GM18508 (cell line): ENCODE data around the gene ALPG.
"Not testable (repeated sequence)": the region's sequence is repeated elsewhere in the genome, so short reads cannot be mapped to it uniquely, and the experiment has no call there.

Experiments used
- ATAC-seq: cut with Tn5 transposase; IDR thresholded peaks from one replicate; pipeline ENCODE4 v1.9.1; 2021; ENCODE audit warnings: moderate number of reproducible peaks; ENCODE audit not compliant: insufficient read depth, unreplicated experiment

Gene ALPG

GRCh38 chr2:232393556-232393955 is 13.1 kb upstream of the ALPG start:
- ATAC-seq, result no peak

- ATAC-seq, result not testable (repeated sequence)
These were observed 12.2 kb upstream of the ALPG start for GRCh38 chr2:232394431-232394830.

GRCh38 chr2:232395586-232395985 is 11.1 kb upstream of the ALPG start:
- no peak for ATAC-seq

GRCh38 chr2:232396683-232397082 is 10.0 kb upstream of the ALPG start:
- no peak for ATAC-seq

- no peak for ATAC-seq
These were observed 8.2 kb upstream of the ALPG start for GRCh38 chr2:232398293-232399034.

- ATAC-seq, result no peak
These were observed 6.2 kb upstream of the ALPG start for GRCh38 chr2:232400256-232401015.

- ATAC-seq, result no peak
These were observed 4.1 kb upstream of the ALPG start for GRCh38 chr2:232402518-232402917.

- no peak for ATAC-seq
These were observed 617 bp upstream of the ALPG start for GRCh38 chr2:232405943-232406510.

GRCh38 chr2:232407428-232408150 is 945 bp downstream of the ALPG start:
- ATAC-seq, result not testable (repeated sequence)

GRCh38 chr2:232408269-232408668 is 1.6 kb downstream of the ALPG start:
- ATAC-seq, result not testable (repeated sequence)

- ATAC-seq, result not testable (repeated sequence)
These were observed 3.0 kb downstream of the ALPG start for GRCh38 chr2:232409617-232410016.

- no peak for ATAC-seq
These were observed 3.7 kb downstream of the ALPG start for GRCh38 chr2:232410238-232410900.

- ATAC-seq, result no peak
These were observed 5.4 kb downstream of the ALPG start for GRCh38 chr2:232411901-232412629.

- ATAC-seq, result no peak
These were observed 6.3 kb downstream of the ALPG start for GRCh38 chr2:232412986-232413385.

- no peak for ATAC-seq
These were observed 8.6 kb downstream of the ALPG start for GRCh38 chr2:232415138-232415690.

- ATAC-seq, result no peak
These were observed 9.3 kb downstream of the ALPG start for GRCh38 chr2:232415736-232416520.

- no peak for ATAC-seq
These were observed 10.2 kb downstream of the ALPG start for GRCh38 chr2:232416521-232417470.
